NCI-H2107 (cell line): Measurements from ENCODE around the gene PAX4.
"Not testable (repeated sequence)": the region's sequence is repeated elsewhere in the genome, so short reads cannot be mapped to it uniquely, and the experiment has no call there.

Experiments used
- DNase-seq: peaks from one replicate; lab custom pipeline; 2025; lab: John Stamatoyannopoulos, UW

Gene PAX4

DNA sequence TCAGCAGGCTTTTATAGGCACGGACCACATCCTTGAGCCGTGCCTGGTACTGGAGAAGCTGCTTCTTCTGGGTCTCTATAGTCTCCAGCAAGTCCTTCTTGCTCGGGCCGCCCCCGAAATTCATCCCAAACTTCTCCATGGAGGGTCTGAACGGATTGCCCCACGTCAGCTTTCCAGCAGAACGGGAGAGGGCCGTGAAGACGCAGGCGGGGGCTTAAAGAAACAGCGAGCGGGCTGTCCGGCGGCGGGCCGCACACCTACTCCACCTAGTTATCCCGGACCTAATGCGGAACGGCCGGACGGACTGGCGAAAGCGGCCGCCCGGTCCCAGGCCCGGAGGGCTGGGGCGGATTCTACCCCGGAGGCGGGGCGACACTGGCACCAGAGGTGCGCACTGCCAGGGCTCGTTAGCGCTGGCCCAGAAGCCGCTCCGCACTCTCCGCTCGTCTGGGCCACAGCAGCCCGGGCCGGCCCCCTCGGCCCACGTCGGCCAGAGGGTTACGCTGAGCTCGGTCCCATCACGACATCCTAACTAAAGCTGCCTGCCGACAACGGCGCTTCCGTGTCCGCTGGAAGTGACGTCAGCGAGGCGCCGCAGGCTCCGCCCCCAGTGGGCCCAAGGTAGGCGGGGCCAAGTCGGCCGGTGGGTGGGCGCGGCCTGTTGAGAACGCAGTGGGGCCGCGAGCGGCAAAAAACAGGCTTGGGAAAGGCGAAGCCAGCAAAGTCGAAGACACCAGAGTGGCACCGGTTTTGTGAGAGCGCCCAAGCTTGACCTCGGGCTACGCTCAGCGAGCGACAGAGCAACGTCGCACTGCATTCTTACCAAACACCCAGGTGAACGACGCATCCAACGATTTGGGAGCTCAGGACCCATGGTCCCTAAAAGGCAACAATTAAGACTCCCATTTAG is 32.6 kb downstream of the PAX4 start, which contains the start of gene GCC1:
GCC1 (minus strand) TSS at position 553 of the 910 bp plus-strand sequence; CDS start at position 139, 414 bp downstream.
- peak; percentile 57 for DNase-seq

DNA sequence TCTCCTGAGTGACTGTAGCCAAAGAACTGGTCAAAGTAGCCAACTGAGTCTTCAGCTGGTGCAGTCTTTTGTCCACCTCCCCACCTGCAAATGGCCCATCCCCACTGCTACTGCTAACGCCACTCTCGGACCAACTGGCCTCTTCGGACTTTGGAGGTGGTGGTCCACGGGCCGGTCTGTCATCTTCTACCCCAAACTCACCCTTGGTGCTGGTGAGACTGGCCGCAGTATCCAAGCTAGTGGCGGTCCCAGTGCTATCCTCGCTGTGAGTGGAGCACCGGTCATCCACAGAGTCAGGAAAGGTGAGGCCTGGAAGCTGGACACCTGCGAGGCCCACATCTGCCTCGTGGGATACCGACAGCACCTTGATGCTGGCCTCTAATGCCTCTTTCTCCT is 33.3 kb downstream of the PAX4 start:
- no peak for DNase-seq

DNA sequence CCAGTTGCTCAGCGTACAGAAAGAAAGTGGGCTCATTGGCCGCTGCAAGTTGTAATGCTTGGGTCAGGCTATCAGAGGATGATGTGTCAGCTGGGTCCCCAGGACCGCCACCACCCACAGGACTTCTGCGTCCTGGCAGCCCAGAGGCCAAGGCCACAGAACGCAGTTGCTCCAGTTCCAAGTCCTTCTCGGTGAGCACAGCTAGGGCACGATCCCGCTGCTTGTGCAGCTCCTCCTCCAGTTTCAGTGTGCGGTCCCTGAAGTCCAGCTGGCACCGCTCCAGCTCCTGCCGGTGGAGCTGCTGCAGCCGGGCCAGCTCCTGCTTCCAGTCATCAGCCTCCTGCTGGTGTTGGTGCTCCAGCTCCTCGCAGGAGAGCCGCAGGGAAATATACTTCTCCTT is 35.6 kb downstream of the PAX4 start:
- no peak for DNase-seq

DNA sequence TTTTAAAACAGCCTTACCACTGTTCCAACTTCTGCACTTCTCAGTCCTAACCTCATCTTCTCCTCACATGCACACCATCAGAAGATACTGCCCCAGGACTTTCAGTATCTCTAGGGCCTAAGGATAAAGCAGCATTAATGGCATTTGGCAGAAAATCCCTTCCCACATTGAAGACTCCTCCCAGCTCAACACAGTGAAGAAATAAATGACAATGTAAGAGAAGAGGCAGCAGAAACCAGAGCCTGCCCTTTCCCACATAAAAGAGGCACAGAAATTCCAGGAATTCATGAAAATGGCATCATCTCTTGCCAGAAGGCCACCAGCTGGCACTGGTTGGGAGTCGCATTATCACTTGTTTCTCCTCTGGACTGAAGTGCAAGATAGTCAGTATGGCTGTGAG is 36.2 kb downstream of the PAX4 start:
- DNase-seq = no peak

DNA sequence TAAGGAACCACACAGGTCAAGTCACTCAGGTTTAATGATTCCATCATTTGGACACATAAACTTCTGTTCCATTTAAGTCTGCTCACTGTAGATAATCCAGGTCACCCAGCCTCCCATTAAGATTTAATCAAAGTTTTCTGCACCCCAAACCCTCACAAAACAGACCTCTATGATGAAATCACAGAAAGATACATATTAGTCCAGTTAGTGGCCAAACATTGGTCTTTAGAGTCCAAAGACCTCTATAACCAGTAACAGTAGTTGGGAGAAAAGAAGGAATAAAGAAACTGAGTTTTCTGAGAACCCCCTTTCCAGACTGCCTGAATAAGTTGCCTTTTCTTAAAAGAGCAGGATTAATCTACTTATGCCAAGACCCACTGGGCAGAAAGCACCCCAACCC is 37.3 kb downstream of the PAX4 start:
- DNase-seq = no peak

- DNase-seq = no peak
Measured at GRCh38 chr7:127578711-127579275, 39.1 kb downstream of the PAX4 start.

GRCh38 chr7:127578036-127578684 is 39.8 kb downstream of the PAX4 start:
- no peak for DNase-seq

- no peak for DNase-seq
Measured at GRCh38 chr7:127571741-127572505, 46.0 kb downstream of the PAX4 start.

GRCh38 chr7:127568034-127568433 is 49.9 kb downstream of the PAX4 start:
- not testable (repeated sequence) for DNase-seq

- no peak for DNase-seq
Measured at GRCh38 chr7:127566242-127566641, 51.7 kb downstream of the PAX4 start.
